ENCODE data around the gene GRIK4.

GRIK4 gene

DNA sequence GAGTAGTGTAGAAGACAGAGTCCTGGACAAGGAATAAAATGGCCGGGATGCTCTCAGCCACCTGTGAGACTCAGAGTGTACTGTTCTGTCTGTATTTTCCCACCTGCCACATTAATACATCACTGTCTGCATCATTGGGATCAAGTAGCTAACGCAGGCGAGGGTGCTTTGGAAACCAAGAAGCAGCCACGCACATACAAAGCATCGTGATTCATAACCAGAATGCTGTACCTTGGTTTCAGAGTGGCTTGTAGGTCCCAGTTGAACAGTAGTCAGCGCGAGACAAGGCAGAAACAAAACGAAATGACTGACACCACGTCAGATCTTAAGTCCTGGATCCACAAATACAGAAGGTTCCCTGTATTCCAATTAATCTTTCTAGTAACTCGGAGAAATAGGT lies 198.3 kb downstream of the GRIK4 start:
- no peak overlapping the region for H3K4me3 ChIP-seq (ENCODE audit: low read length)
- DNase-seq (ENCODE audit: low read depth, low spot score): no peak

GRCh38 chr11:120710354-120711131 lies 199.0 kb downstream of the GRIK4 start:
- no peak for DNase-seq (ENCODE audit: low read depth, low spot score)
- no peak overlapping the region for H3K4me3 ChIP-seq (ENCODE audit: low read length)

GRCh38 chr11:120712014-120712413 lies 200.5 kb downstream of the GRIK4 start:
- DNase-seq (ENCODE audit: low read depth, low spot score): no peak
- H3K4me3 ChIP-seq (ENCODE audit: low read length): no peak overlapping the region

DNA sequence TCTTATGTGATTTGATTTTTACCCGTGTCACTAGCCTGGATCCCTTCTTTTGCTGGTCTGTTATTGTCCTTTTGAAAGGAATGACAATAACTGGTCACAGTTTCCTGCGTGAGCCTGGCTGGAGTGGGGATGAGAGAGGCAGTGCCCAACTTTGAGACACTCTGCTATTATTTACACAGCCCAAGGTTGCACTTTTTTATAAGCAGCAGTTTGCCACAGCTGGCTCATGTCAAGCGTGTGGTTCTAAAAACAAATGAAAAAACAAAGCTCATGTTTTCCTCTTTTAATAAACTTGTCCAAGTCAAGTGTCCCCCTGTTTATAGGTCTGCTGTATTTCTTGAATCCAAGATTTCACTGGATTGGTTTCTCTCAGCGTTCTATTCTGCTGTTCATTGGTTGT lies 201.3 kb downstream of the GRIK4 start:
- DNase-seq (ENCODE audit: low read depth, low spot score): no peak
- H3K4me3 ChIP-seq (ENCODE audit: low read length): no peak overlapping the region

DNA sequence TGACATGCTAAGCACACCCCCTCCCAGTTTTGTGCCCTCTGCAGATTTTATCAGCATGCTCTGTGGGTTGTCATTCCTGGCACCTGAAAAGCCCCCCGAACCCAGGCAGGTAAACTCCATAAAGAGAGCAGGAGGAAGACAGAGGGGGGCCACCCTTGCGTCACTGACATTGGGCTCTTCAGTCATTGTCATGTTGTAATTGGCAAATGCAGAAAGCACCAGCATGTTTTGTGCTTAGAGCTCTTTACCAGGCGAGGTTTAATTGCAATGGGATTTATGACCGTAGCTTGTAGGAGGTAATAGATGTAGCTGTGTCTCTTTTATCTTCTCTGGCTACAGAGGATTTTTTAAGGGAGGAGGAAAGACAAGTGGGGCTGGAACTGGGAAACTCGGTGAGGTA lies 201.7 kb downstream of the GRIK4 start:
- DNase-seq (ENCODE audit: low read depth, low spot score): no peak
- no peak overlapping the region for H3K4me3 ChIP-seq (ENCODE audit: low read length)

DNA sequence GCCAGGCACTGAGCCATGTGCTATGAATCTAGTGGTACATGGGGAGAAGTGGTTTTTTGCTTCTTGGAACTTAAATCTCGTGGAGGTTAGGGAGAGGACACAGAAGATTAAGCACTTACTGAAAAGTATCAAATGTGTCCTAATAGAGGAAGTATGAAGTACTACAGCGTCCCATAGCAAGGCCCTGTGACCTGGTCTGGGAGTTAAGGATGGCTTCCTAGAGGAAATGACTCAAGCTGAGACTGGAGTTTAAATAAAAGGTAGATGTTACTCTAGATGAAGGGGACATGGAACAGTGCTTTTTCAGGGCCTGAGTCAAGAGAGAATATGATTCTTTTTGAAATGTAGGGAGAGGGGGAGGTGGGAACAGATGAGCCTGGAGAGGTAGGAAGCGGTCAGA lies 202.9 kb downstream of the GRIK4 start:
- DNase-seq (ENCODE audit: low read depth, low spot score): no peak
- no peak overlapping the region for H3K4me3 ChIP-seq (ENCODE audit: low read length)

DNA sequence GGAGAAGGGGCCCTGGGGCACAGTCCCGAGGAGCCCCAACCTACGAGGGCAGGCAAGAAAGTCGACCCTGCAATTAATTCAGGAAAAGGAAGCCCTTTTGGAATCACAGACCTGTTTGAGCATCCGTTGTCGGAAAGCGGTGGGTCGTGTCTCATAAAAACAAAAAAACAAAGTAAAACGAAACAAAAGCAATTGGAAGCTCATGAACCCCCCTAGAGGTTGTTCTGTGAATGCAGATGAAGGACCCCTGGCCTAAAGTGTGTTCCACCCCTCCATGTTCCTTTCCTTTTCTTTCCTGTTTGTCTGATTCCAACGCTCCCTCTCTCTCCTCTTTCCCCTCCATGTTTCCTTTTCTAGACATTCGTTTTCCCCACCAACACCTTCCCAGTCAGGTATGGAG lies 203.7 kb downstream of the GRIK4 start:
- H3K4me3 ChIP-seq (ENCODE audit: low read length): peak overlapping the region; percentile 44
- DNase-seq (ENCODE audit: low read depth, low spot score): peak; percentile 32

DNA sequence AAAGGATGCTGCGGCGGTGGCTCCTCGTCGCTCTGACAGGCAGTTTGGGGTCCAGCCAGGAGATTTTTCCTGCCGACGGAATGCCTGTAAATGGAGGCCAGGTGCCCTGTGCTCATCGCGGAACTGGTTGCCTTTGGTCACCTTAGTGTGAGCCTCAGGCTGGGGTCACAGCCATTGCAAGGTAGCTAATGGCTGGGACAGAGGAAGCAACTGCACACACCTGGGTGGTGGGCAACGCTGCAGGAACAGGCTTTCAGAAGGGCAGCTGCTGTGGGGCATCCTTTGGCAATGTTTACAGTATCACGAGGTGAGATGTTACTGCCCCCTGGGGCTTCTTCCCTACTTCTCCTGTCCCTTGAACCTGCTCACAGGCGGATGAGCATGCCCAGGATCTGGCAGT lies 205.5 kb downstream of the GRIK4 start:
- H3K4me3 ChIP-seq (ENCODE audit: low read length): no peak overlapping the region
- no peak for DNase-seq (ENCODE audit: low read depth, low spot score)

DNA sequence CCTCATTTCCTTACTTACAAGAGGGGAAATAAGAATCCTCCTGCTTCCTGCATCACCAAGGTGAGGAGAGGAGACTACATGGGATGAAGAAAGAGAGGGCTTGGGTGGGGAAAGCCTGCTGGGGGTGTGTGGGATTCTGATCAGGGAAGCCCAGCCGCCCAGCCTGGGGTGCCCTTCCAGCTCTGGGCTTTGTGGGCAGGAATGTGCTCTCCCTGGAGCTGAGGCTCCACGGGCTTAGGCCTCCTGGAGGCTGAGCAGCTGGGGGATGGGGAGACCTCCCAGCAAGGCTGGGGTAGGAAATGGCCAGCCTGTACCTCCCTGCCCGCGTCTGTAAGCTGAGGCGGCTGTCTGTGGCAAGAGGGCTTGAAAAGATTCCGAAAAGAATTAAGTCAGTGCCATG lies 206.1 kb downstream of the GRIK4 start:
- H3K4me3 ChIP-seq (ENCODE audit: low read length): no peak overlapping the region
- no peak for DNase-seq (ENCODE audit: low read depth, low spot score)

- H3K4me3 ChIP-seq (ENCODE audit: low read length): no peak overlapping the region
- no peak for DNase-seq (ENCODE audit: low read depth, low spot score)
These were observed 206.6 kb downstream of the GRIK4 start for GRCh38 chr11:120718171-120718570.

- no peak for DNase-seq (ENCODE audit: low read depth, low spot score)
- H3K4me3 ChIP-seq (ENCODE audit: low read length): no peak overlapping the region
These were observed 207.8 kb downstream of the GRIK4 start for GRCh38 chr11:120719348-120719747.

DNA sequence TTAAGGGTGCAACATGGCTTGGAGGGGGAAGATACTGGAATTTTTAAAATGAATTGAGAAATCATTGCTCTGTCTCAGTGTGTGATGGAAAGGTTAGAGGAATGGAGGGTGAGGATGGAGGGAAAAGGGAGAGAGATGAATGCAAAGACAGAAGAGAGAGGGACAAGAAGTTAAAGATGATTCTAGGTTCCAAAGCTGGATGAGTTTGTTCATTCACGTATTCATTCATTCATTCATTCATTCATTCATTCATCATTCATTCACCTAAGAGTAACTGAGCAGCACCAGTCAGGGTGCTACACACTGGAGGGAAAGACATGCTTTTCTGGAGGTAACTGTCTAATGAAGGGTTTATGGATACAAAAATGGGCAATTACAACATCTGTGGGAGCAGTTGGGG lies 209.2 kb downstream of the GRIK4 start:
- H3K4me3 ChIP-seq (ENCODE audit: low read length): no peak overlapping the region
- no peak for DNase-seq (ENCODE audit: low read depth, low spot score)

DNA sequence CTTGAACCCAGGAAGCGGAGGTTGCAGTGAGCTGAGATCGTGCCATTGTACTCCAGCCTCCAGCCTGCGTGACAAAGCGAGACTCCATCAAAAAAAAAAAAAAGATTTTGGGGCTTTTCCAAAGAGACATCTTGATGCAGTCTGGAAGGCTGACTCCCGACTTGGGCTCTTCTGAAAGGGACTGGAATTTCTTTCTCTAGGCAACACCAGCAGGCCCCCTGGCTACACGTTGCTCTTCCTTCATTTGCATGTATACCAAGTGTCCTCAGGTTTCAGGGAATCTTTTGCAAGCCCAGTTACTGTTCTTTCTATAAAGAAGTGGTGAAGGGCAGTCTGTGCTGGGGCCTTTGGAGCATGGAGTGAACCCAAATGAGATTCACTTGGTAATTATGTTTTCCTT lies 211.0 kb downstream of the GRIK4 start:
- H3K4me3 ChIP-seq (ENCODE audit: low read length): no peak overlapping the region
- no peak for DNase-seq (ENCODE audit: low read depth, low spot score)

DNA sequence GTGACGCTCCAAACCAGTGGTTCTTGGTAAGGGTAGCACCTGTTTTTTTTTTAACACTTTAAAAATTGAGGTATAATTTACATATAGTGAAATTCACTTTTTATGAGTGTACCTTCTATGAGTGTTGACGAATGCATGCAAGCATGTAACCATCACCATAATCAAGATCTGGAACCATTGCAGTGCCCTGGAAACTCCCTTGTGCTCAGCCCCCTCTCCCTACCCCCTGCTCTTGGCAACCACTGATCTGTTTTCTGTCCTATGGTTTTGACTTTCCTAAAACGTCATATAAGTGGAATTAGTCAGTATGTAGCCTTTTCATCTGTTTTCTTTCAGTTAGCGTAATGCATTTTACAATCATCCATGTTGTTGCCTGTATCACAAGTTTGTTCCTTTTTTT lies 212.2 kb downstream of the GRIK4 start:
- no peak for DNase-seq (ENCODE audit: low read depth, low spot score)

DNA sequence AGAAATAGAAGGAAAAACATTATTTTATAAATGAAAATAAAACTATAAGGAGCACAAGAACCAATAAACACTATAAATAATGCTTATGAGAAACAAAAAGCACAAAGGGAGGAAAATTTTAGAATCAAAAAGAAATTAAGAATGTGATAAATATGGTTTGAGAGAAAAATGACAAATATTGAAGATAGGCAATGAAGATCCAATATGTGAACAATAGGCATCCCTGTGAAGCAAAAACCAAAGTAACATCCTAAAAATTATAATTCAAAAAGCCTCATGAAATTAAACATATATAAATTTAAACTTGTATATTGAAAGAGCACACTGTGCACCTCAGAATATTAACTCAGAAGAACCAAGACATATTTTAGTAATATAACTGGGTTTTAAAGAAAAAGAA lies 216.2 kb downstream of the GRIK4 start:
- DNase-seq (ENCODE audit: low read depth, low spot score): no peak
- no peak overlapping the region for H3K4me3 ChIP-seq (ENCODE audit: low read length)

More for the DNA sequence above, 212.2 kb downstream of the GRIK4 start:
- H3K4me3 ChIP-seq (ENCODE audit: low read length): no peak overlapping the region

DNA sequence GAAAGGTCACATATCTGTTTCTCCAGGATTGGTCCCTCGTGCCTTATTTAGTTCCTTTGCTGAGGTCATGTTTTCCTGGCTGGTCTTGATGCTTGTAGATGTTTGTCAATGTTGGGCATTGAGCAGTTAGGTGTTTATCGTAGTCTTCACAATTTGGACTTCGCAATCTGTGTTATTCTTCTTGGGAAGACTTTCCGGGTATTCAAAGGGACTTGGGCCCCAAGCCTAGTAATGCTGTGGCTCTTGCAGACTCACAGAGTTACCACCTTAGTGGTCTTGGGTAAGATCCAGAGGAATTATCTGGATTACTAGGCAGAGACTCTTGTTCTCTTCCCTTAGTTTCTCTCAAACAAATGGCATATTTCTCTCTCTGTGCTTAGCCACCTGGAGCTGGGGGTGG lies 223.5 kb downstream of the GRIK4 start:
- DNase-seq (ENCODE audit: low read depth, low spot score): no peak
- no peak overlapping the region for H3K4me3 ChIP-seq (ENCODE audit: low read length)

GRCh38 chr11:120738516-120739046 lies 227.0 kb downstream of the GRIK4 start:
- H3K4me3 ChIP-seq (ENCODE audit: low read length): no peak overlapping the region
- DNase-seq (ENCODE audit: low read depth, low spot score): peak; percentile 60

DNA sequence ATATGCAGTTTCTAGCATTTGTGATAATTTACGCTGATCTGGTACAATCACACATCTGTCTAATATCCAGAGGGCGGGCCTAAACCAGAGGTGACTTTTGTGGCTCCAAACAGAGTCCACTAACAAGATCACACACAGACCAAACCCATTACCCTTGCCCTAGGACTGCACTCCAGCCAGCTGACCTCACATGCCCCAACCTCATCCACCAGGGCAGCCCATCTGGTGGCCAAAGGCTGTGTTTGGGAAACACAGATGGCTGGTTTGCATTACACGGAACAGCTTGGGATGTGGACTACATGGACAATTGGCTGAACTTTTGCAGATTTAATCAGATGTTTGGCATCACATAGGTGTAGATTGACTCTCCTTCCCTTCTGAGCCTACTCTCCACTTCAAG lies 228.2 kb downstream of the GRIK4 start:
- DNase-seq (ENCODE audit: low read depth, low spot score): no peak
- H3K4me3 ChIP-seq (ENCODE audit: low read length): no peak overlapping the region

- no peak overlapping the region for H3K4me3 ChIP-seq (ENCODE audit: low read length)
- no peak for DNase-seq (ENCODE audit: low read depth, low spot score)
These were observed 228.8 kb downstream of the GRIK4 start for GRCh38 chr11:120740380-120740779.

DNA sequence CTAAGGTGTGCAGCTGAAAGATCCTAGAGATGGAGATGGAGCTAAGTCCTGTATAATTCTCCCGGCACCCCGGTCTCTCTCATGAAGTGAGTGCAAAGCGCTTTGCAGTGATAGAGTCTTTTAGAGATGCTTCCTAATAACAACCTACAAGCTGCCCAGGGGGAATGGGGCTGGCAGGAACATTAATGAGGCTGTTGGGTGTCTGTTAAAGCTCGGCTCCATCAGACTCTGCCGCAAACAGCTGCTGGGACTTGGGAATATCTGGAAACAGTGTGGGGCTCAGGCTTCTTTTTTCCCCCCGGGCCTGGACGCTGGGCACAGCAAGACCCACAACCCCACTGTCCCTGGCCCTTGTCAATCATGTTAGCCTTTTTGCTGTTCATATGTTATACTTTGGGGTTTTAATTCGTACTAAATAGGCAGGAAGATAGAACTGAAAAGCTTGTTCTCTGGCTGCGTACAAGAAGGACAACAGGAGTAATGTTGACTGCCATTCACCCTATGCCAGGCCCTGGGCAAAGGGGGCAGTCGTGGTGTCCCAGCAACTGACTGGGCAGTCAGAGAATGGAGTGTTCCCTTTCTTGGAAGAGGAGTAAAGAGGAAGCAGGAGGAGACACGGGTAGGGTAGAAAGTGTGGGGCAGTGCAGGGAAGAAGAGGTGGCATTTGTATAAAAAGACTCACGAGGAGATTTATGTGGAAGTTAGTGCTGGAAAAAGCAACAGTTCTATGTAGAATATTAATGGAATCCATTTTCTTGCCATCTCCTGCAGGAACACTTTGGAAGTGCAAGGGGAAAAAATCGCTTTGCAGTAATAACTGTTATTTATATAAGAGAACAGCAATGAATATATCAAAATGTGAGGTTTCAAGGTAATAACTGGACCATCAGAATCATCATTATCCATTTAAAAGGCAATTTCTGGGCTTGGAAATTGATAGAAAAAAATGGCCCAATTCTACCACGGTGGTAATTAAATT lies 232.8 kb downstream of the GRIK4 start:
- no peak overlapping the region for H3K4me3 ChIP-seq (ENCODE audit: low read length)
- no peak for DNase-seq (ENCODE audit: low read depth, low spot score)

Measured in Jurkat, Clone E6-1 (cell line).